ENCODE measurements around the gene DCUN1D3.

GRCh38 chr16:20881503-20881878, 18.7 kb downstream of the DCUN1D3 start:
- TF ChIP-seq, protein P1, sequence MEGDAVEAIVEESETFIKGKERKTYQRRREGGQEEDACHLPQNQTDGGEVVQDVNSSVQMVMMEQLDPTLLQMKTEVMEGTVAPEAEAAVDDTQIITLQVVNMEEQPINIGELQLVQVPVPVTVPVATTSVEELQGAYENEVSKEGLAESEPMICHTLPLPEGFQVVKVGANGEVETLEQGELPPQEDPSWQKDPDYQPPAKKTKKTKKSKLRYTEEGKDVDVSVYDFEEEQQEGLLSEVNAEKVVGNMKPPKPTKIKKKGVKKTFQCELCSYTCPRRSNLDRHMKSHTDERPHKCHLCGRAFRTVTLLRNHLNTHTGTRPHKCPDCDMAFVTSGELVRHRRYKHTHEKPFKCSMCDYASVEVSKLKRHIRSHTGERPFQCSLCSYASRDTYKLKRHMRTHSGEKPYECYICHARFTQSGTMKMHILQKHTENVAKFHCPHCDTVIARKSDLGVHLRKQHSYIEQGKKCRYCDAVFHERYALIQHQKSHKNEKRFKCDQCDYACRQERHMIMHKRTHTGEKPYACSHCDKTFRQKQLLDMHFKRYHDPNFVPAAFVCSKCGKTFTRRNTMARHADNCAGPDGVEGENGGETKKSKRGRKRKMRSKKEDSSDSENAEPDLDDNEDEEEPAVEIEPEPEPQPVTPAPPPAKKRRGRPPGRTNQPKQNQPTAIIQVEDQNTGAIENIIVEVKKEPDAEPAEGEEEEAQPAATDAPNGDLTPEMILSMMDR (IDR thresholded peaks at IDR 0.05), result no peak
- TF ChIP-seq POLR2A (IDR thresholded peaks at IDR 0.05), result no peak
